ENCODE measurements around the gene DYNLT1.
"Not testable (repeated sequence)": the region's sequence is repeated elsewhere in the genome, so short reads cannot be mapped to it uniquely, and the experiment has no call there.

The DYNLT1 gene

GRCh38 chr6:158638324-158638854 is 6.2 kb downstream of the DYNLT1 start:
- no peak for DNase-seq

- DNase-seq = no peak
Observed at GRCh38 chr6:158636778-158637177, 7.8 kb downstream of the DYNLT1 start.

DNA sequence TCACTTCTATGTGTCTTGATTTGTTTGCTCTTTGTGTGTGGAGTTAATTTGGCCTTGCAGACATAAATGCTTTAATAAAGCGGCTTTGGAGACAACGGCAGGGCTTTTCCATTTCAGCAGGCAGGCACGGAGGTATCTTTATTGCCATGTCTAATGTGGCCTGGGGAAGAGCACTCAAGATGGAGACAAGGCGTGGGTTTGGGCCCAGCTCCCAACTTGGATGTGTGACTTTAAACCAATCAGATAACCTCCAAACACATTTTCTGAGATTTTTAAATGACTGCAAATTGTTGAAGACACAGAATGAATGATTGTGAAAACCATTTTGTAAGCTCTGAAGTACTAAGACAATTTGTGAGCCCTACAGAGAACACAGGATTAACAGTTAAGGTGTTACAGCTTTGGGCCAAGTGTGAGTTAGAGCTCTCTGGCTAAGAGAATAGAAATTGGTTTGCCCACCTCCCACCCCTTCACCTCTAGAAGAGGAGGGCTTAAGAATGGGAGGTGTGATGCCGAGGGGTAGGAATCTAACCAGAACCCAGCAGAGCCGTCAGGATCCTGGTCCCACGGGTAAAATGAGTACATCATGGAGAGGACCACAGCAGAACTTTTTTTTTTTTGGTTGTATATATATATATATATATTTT is 9.0 kb downstream of the DYNLT1 start:
- no peak for DNase-seq

DNA sequence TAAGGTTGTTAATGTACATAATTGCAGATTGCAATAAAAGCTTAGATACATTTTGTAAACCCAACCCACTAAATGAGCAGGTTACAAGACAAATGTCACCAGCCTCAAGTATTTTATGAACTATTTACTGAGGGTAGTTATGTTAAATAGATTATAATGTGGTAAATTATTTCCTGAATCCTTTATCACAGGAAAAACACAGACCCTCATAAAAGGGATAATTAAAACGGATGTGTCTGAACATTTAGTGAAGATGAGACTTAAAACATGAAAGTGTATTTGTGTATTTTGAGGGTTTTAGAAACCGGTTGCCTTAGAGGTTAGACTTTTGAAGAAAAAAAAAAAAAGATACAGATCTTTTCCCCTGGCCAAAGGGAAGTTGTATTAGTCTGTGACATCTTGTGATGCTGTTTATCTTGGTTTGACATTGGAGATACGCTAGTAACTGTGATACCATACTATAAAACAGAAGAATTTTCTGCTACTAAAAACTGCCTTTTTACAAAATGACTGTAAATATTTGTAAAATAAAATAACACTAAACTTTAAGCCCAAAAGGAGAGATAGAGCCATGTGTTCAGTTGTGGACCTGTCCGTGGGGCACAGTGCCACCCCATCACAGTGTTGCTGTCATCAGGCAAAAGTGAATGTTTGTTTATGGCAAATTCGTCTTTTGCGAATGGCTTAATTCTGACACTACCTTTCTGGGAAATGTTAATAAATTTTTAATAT is 9.7 kb downstream of the DYNLT1 start:
- no peak for DNase-seq

DNA sequence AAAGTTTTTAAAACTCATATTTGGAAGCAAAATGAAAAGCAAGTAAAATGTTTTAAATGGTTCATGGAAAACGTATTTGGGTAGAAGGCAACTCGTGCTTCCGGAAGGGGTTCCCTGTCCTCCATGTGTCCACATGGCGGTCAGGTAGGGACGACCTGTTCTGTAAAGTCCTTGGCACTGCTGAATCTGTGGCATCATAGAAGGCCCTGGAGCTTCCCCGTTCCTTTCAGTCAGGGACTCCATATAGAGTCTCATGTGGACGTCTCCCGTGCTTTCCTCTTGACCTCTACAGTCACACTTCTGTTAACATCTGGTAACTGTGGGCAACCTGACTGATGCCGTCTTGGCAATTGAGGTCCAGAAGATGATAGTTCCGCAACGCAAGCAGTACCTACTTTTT is 11.4 kb downstream of the DYNLT1 start:
- DNase-seq = no peak

- not testable (repeated sequence) for DNase-seq
Observed at GRCh38 chr6:158632538-158633119, 11.9 kb downstream of the DYNLT1 start.

DNA sequence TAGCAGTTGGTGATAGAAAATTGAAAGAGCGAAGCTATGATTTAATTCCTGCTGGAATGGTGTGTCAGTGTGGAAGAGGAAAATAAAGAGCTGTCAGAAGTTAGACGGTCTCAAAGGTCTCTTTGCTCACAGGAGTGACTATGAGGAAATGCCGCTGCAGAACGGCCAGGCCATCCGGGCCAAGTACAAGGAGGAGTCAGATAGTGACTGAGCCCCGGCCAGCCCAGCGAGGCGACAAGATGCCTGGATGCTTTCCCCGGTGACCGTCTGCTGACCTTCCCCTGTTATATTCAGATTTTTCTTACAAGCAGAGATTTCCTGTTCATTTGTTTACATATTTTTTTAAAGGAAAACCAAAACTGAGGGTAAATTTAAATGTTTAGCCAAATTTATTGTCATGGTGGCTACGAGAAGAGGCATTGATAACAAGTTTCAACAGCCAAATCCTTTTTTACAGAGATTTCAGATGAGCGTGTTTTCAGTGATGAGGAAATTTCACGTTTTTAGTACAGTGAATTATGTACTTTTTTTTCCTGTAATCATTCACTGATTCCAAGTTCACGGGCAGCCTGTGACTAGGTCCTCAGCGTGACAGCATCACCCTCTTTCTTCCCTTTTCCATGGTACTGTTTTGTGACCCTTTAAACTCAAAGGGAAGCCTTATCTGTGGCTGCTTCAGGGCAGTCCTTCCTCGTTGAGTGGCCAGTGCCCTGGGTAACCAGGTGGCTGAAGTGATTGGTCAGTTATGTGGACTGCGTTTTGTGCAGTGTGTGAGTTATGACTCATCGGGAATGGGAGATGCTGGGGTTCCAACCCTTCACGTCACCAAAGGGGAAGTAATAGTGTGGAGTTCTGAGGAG is 12.6 kb downstream of the DYNLT1 start:
- DNase-seq = no peak

- no peak for DNase-seq
Observed at GRCh38 chr6:158630938-158631616, 13.5 kb downstream of the DYNLT1 start.

DNA sequence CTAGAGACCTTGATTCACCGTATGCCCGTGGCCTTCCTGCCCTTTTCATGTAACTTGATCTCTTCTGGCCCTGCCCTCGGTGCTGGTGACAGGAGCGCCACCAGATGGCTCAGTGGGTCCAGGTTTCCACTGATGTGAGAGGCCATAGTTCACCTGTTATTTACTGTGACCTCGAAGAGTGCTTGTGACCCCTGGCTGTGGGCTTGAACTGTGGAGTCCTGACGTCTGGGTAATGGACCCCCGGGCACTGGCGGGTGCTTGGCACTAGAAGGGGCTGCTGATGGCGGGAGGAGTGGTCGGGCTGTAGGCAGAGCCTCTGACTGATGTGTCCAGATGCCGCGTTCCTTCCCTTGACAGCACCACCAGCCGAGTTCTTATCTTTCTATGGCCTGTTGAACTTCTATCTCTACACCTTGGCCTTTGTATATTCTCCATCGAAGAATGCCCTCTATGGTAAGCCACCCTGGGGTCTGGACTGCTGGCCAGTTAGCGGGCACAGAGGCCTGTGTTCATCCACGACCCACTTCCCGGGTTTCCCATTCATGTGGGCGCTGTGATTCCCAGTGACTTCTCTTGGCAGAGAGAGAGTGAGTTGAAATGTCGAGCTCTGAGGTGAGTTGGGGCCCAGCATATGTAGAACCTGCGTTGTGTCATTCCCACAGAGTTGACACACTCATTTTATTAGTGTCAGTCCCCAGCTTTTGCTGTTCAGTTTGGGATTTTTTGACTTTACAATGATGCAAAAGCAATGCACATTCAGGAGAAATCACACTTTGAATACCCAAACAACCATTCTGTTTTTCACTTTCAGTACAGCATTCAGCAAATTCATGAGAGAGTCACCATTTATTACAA is 14.9 kb downstream of the DYNLT1 start:
- DNase-seq = no peak

DNA sequence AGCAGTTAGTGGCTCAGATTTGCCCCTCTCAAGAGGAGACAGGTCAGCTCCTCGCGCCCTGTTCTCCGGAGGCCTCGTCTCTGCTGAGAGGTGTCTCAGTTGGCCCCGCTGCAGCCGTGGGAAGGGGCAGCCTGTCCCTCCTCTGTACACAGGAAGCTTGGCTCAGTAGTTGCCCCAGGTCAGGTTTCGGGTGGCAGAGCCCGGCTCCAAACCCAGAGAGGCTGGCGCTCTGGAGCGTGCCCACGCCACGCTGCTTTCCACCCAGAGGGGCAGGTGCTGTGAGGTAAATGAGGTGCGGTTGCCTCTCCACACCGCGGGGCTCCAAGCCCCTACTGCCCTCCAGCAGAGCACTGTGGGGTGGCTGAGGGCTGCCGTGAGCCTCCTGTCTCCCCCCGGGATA is 16.0 kb downstream of the DYNLT1 start:
- no peak for DNase-seq

- no peak for DNase-seq
Observed at GRCh38 chr6:158627940-158628211, 16.7 kb downstream of the DYNLT1 start.

- DNase-seq = no peak
Observed at GRCh38 chr6:158627168-158627939, 17.2 kb downstream of the DYNLT1 start.

DNA sequence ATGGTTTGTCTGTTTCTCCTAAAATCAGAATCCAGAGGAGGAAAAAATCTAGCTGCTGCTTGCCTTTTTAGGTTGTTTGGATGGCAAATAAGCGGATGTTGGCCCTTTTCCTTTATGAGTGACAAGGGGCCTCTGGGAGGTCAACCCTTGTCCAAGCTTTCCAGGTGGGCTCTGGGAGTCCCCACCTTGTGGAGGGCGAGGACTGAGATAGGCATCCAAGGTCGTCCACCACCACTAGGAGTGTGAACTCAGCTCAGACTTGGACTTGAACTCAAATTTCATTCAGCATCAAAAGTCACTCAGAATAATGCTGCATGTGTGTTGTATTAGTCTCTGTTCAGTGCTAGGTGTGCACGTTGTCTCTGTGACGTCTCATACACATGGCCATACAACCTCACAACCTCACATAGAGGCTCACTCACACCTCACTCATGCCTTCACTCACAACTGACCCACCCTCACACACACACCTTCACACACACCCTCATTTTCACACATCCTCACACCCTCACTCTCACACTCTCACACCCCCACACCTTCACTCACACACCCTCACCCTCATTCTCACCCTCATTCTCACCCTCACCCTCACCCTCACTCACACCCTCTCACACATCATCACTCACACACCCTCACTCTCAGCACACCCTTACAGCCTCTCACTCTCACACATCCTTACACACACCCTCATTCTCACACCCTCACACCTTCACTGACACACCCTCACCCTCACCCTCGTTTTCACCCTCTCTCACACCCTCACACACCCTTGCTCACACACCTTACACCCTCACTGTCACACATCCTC is 18.0 kb downstream of the DYNLT1 start:
- no peak for DNase-seq

DNA sequence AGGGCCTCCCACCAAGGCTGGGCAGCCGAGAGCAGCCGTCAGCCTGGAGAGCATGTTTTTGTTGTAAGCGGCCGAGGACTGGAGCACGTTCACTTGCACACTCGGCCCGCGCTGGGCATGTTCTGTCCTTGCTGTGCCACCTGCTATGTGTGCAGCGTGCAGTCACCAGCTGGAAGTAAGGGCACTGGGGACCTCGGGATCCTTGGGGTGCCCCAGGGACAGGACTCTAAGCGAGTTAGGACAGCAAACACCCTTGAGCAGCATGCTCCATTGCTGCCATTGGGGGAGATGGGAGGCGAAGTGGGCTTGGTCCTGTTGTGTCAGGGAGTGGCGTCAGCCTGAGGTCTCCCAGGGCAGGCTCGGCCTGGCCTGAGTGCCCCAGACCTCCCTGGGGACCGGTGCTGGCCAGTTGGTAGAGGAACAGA is 18.6 kb downstream of the DYNLT1 start:
- DNase-seq = no peak

DNA sequence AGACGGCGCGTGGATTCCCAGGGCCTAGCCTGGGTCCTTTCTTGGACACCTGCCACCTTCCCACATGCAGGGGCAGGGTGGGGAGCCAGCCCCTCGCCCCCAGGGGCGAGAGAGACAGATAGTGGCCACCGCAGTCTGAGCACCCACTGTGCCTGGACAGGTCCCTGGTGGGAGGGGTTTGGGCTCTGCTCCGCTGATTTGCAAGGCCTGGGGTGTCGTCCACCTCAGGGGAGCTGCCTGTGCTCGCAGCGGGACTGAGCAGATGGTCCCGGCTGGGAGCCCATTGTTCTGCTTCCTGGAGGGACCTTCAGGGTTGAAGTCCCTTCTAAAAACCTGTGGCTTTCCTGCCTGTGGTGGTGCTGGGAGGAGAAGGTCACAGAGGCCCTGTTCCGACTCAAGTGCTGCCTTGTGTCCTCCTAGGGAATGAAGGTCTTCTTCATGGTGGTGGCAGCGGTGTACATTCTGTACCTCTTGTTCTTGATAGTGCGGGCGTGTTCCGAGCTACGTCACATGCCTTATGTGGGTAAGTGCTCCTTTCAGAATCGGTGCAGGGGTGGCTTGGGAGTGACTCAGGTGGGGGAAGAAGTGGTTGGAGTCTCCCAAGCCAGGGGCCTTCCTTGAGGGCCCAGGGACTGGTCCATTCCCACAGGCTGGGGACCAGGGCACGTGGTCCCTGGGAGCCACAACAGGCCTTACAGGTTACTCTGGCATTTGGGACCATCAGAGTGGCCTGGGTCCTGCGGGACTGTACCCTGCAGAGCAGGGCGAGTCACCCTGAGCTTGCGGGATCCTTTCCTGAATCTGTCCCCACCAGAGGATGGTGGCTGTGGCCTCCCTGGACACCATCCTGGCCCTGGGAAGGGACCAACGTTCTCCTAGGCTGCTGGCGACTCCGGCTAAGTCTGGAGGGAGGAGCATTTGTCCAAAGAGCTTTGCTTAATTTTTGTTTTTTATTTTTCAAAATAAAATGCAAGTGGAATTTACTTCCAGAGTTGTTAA is 19.6 kb downstream of the DYNLT1 start:
- DNase-seq = no peak

- no peak for DNase-seq
Observed at GRCh38 chr6:158622545-158623190, 21.9 kb downstream of the DYNLT1 start.

- no peak for DNase-seq
Observed at GRCh38 chr6:158621694-158622544, 22.6 kb downstream of the DYNLT1 start.

Measured in NK-92 treated with Interleukin-12 subunit alpha and Interleukin-12 subunit beta, amount 100 ng/mL, for 24 hours (cell line).